Urothelium cell line (cell line): ENCODE results near the gene SDS.

ENCODE experiments used
- DNase-seq: peaks from one replicate; pipeline ENCODE4 v3.0.0; 2011; ENCODE audit warnings: low spot score, mixed read lengths
- FAIRE-seq: peaks from 2 replicates; lab custom pipeline; 2011; peaks lifted over from hg19 to GRCh38; lab: Jason Lieb, UNC

SDS gene

GRCh38 chr12:113427882-113428281 lies 24.2 kb upstream of the SDS start:
- DNase-seq (no peak), FAIRE-seq (no peak)

- DNase-seq (no peak), FAIRE-seq (no peak)
Observed at GRCh38 chr12:113425960-113426453, 22.3 kb upstream of the SDS start.

- DNase-seq, result peak; percentile 39
- no peak for FAIRE-seq
Observed at GRCh38 chr12:113424915-113425823, 21.5 kb upstream of the SDS start.

- no peak for FAIRE-seq
- no peak for DNase-seq
Observed at GRCh38 chr12:113424456-113424855, 20.8 kb upstream of the SDS start.

- FAIRE-seq (no peak), DNase-seq (no peak)
Observed at GRCh38 chr12:113422886-113423669, 19.4 kb upstream of the SDS start.

- DNase-seq (peak; percentile 92), FAIRE-seq (no peak)
Observed at GRCh38 chr12:113422030-113422885, 18.6 kb upstream of the SDS start, which contains the start of gene SDSL. Gene SDSL (plus strand): TSS chr12:113422380. CDS start chr12:113427983, 5,603 bp downstream.

GRCh38 chr12:113420996-113421595 lies 17.4 kb upstream of the SDS start:
- FAIRE-seq (no peak), DNase-seq (no peak)

GRCh38 chr12:113418213-113418879 lies 14.7 kb upstream of the SDS start:
- DNase-seq (no peak), FAIRE-seq (no peak)

- DNase-seq, result no peak
- no peak for FAIRE-seq
Observed at GRCh38 chr12:113416091-113416754, 12.5 kb upstream of the SDS start.

- no peak for DNase-seq
- no peak for FAIRE-seq
Observed at GRCh38 chr12:113414519-113415038, 10.9 kb upstream of the SDS start.

- DNase-seq (peak; percentile 39), FAIRE-seq (no peak)
Observed at GRCh38 chr12:113413488-113413939, 9.8 kb upstream of the SDS start.

GRCh38 chr12:113409462-113410124 lies 5.9 kb upstream of the SDS start:
- FAIRE-seq (no peak), DNase-seq (no peak)

- no peak for FAIRE-seq
- DNase-seq, result no peak
Observed at GRCh38 chr12:113408756-113409298, 5.1 kb upstream of the SDS start.

- DNase-seq, result no peak
- FAIRE-seq, result no peak
Observed at GRCh38 chr12:113407931-113408600, 4.4 kb upstream of the SDS start.

GRCh38 chr12:113405694-113406093 lies 2.0 kb upstream of the SDS start:
- no peak for DNase-seq
- FAIRE-seq, result no peak

GRCh38 chr12:113402586-113403260 lies 964 bp downstream of the SDS start:
- no peak for FAIRE-seq

More at GRCh38 chr12:113402586-113403260, 964 bp downstream of the SDS start:
- DNase-seq, result no peak
